Osteoblast (primary cell): Measurements from ENCODE around the gene TNS4. TPM values are rescaled to one million over a fixed set of nuclear protein-coding genes. Genes with fewer than 3 reads are reported as not detected.
"Not testable (repeated sequence)": the region's sequence is repeated elsewhere in the genome, so short reads cannot be mapped to it uniquely, and the experiment has no call there.

ENCODE experiments used
- DNase-seq: peaks from one replicate; pipeline ENCODE4 v3.0.0; 2011; ENCODE audit warnings: low spot score, mixed read lengths; ENCODE audit not compliant: insufficient read length; ENCODE audit errors: missing footprints
- H2AFZ ChIP-seq: 2 replicates; pipeline ENCODE4 v1.6.0; 2011; ENCODE audit warnings: mild to moderate bottlenecking, low read length
- H3K27ac ChIP-seq: 2 replicates; pipeline ENCODE4 v1.5.1; 2011; ENCODE audit warnings: mild to moderate bottlenecking, low read depth, low read length, moderate library complexity
- H3K27me3 ChIP-seq: 2 replicates; pipeline ENCODE4 v1.6.0; 2012; ENCODE audit warnings: mild to moderate bottlenecking, control low read depth, inconsistent platforms, low read length, moderate library complexity; ENCODE audit not compliant: insufficient read depth
- H3K36me3 ChIP-seq: 2 replicates; pipeline ENCODE4 v1.5.1; 2011; ENCODE audit warnings: mild to moderate bottlenecking, low read length, control low read depth, moderate library complexity; ENCODE audit not compliant: insufficient read depth
- H3K4me1 ChIP-seq: 2 replicates; pipeline ENCODE4 v1.5.1; 2011; ENCODE audit warnings: mild to moderate bottlenecking, low read length, control low read depth, moderate library complexity; ENCODE audit not compliant: insufficient read depth
- H3K4me2 ChIP-seq: 2 replicates; pipeline ENCODE4 v1.6.0; 2011; ENCODE audit warnings: mild to moderate bottlenecking, low read length; ENCODE audit not compliant: insufficient read depth
- H3K4me3 ChIP-seq: fragments of 200-600 bp; sonication (generic); 3 replicates; pipeline ENCODE4 v1.5.1; 2012; ENCODE audit warnings: mild to moderate bottlenecking, low read length, inconsistent platforms; ENCODE audit not compliant: insufficient read depth
- H3K79me2 ChIP-seq: 2 replicates; pipeline ENCODE4 v1.6.0; 2012; ENCODE audit warnings: mild to moderate bottlenecking, low read length, control low read depth, inconsistent platforms; ENCODE audit not compliant: insufficient read depth
- H3K9me3 ChIP-seq: 2 replicates; pipeline ENCODE4 v1.5.1; 2011; ENCODE audit warnings: low read depth, low read length, control low read depth
- H4K20me1 ChIP-seq: 2 replicates; pipeline ENCODE4 v1.6.0; 2012; ENCODE audit warnings: mild to moderate bottlenecking, low read length, control low read depth; ENCODE audit not compliant: insufficient read depth
- CTCF ChIP-seq: IDR thresholded peaks from 2 replicates; pipeline ENCODE4 v1.5.1; 2011; ENCODE audit warnings: mild to moderate bottlenecking, low read depth, low read length, moderate library complexity; ENCODE audit errors: extremely low read depth
- total RNA-seq: library from RNA; depleted of rRNA; stranded (reverse); fragments of >200 nt; gene quantifications from 2 replicates; pipeline ENCODE4 v1.2.3, GENCODE V29; 2012

The TNS4 gene
- total RNA-seq, 1 donor = under 0.01 TPM

- no peak overlapping the region for H2AFZ ChIP-seq
- no peaks in the 10 kb centered on the region for H3K79me2 ChIP-seq
- H3K4me1 ChIP-seq = peaks cover 50% of the 10 kb centered on the region
- TF ChIP-seq CTCF = no peak
- no peaks in the 10 kb centered on the region for H3K9me3 ChIP-seq
- no peak for DNase-seq
- H3K36me3 ChIP-seq = no peaks in the 10 kb centered on the region
- H3K27ac ChIP-seq = peak overlapping the region; percentile 100
- H3K4me3 ChIP-seq = no peak overlapping the region
- no peaks in the 10 kb centered on the region for H4K20me1 ChIP-seq
- H3K4me2 ChIP-seq = no peak overlapping the region
- no peaks in the 10 kb centered on the region for H3K27me3 ChIP-seq
Observed at GRCh38 chr17:40547785-40548478, 46.5 kb upstream of the TNS4 start.

GRCh38 chr17:40547079-40547784, 45.8 kb upstream of the TNS4 start:
- peaks cover 48% of the 10 kb centered on the region for H3K4me1 ChIP-seq
- H3K9me3 ChIP-seq = no peaks in the 10 kb centered on the region
- H2AFZ ChIP-seq = no peak overlapping the region
- DNase-seq = no peak
- no peaks in the 10 kb centered on the region for H3K36me3 ChIP-seq
- H3K4me2 ChIP-seq = no peak overlapping the region
- TF ChIP-seq CTCF = no peak
- no peaks in the 10 kb centered on the region for H3K27me3 ChIP-seq
- H3K4me3 ChIP-seq = no peak overlapping the region
- H4K20me1 ChIP-seq = no peaks in the 10 kb centered on the region
- H3K79me2 ChIP-seq = no peaks in the 10 kb centered on the region
- H3K27ac ChIP-seq = peak overlapping the region; percentile 100

- H3K4me2 ChIP-seq, H3K27me3 ChIP-seq, H3K4me3 ChIP-seq, H3K36me3 ChIP-seq, H3K79me2 ChIP-seq, H3K9me3 ChIP-seq, DNase-seq, H4K20me1 ChIP-seq, H3K27ac ChIP-seq, H2AFZ ChIP-seq: not testable (repeated sequence)
- peaks cover 51% of the 10 kb centered on the region for H3K4me1 ChIP-seq
Observed at GRCh38 chr17:40546497-40546896, 45.1 kb upstream of the TNS4 start.

GRCh38 chr17:40545660-40546059, 44.2 kb upstream of the TNS4 start:
- H3K4me3 ChIP-seq = no peak overlapping the region
- H3K79me2 ChIP-seq = no peaks in the 10 kb centered on the region
- no peaks in the 10 kb centered on the region for H3K36me3 ChIP-seq
- no peak overlapping the region for H3K4me2 ChIP-seq
- H3K27me3 ChIP-seq = no peaks in the 10 kb centered on the region
- H2AFZ ChIP-seq = no peak overlapping the region
- peaks cover 46% of the 10 kb centered on the region for H3K4me1 ChIP-seq
- H3K9me3 ChIP-seq = no peaks in the 10 kb centered on the region
- TF ChIP-seq CTCF = no peak
- DNase-seq = no peak
- H4K20me1 ChIP-seq = no peaks in the 10 kb centered on the region
- H3K27ac ChIP-seq = peak overlapping the region; percentile 8
